H9 (cell line): ENCODE data around the gene NPLOC4. TPM values are rescaled to one million over a fixed set of nuclear protein-coding genes. Genes with fewer than 3 reads are reported as not detected.

Source experiments
- DNase-seq: peaks from one replicate; pipeline ENCODE4 v3.0.0-alpha.2; 2017
- H2AFZ ChIP-seq: one replicate; pipeline ENCODE4 v1.6.1; 2013; ENCODE audit warnings: mild to moderate bottlenecking, low read length, control low read depth, moderate library complexity
- H2AK5ac ChIP-seq: 2 replicates; pipeline ENCODE4 v1.6.1; 2013; ENCODE audit warnings: low read length, control low read depth, mixed read lengths; ENCODE audit not compliant: insufficient read length
- H2BK120ac ChIP-seq: one replicate; pipeline ENCODE4 v1.6.1; 2013; ENCODE audit warnings: low read depth, mild to moderate bottlenecking, low read length, control low read depth, inconsistent platforms; ENCODE audit not compliant: poor library complexity, severe bottlenecking
- H2BK12ac ChIP-seq: 2 replicates; pipeline ENCODE4 v1.6.1; 2013; ENCODE audit warnings: low read length, control low read depth, mixed read lengths, low read depth; ENCODE audit not compliant: insufficient read length
- H2BK15ac ChIP-seq: 2 replicates; pipeline ENCODE4 v1.6.1; 2013; ENCODE audit warnings: low read depth, low read length, control low read depth
- H2BK20ac ChIP-seq: one replicate; pipeline ENCODE4 v1.6.1; 2013; ENCODE audit warnings: low read depth, mild to moderate bottlenecking, low read length, control low read depth, inconsistent platforms; ENCODE audit not compliant: poor library complexity, severe bottlenecking
- H2BK5ac ChIP-seq: 2 replicates; pipeline ENCODE4 v1.6.1; 2013; ENCODE audit warnings: low read length, control low read depth, mixed read lengths; ENCODE audit not compliant: insufficient read length
- H3K14ac ChIP-seq: 2 replicates; pipeline ENCODE4 v1.6.1; 2013; ENCODE audit warnings: low read length, control low read depth; ENCODE audit not compliant: insufficient read depth
- H3K18ac ChIP-seq: 2 replicates; pipeline ENCODE4 v1.6.1; 2013; ENCODE audit warnings: low read depth, mild to moderate bottlenecking, mixed read lengths, low read length, control low read depth; ENCODE audit not compliant: insufficient read length
- H3K23ac ChIP-seq: 2 replicates; pipeline ENCODE4 v1.6.1; 2013; ENCODE audit warnings: low read length, control low read depth, mixed read lengths, low read depth; ENCODE audit not compliant: insufficient read length
- H3K23me2 ChIP-seq: 2 replicates; pipeline ENCODE4 v1.6.1; 2013; ENCODE audit warnings: low read depth, mild to moderate bottlenecking, mixed read lengths, low read length, control low read depth; ENCODE audit not compliant: insufficient read length, poor library complexity, severe bottlenecking
- H3K27ac ChIP-seq: 2 replicates; pipeline ENCODE4 v1.5.1; 2013; ENCODE audit warnings: low read length, control low read depth, mixed read lengths, low read depth; ENCODE audit not compliant: insufficient read length
- H3K27me3 ChIP-seq: 2 replicates; pipeline ENCODE4 v1.6.1; 2013; ENCODE audit warnings: low read length, control low read depth, inconsistent platforms; ENCODE audit not compliant: insufficient read depth
- H3K4ac ChIP-seq: 2 replicates; pipeline ENCODE4 v1.6.1; 2013; ENCODE audit warnings: low read depth, mild to moderate bottlenecking, control low read depth, inconsistent platforms, low read length, moderate library complexity
- H3K4me1 ChIP-seq: 2 replicates; pipeline ENCODE4 v1.6.1; 2013; ENCODE audit warnings: low read length, control low read depth, inconsistent platforms; ENCODE audit not compliant: insufficient read depth
- H3K4me2 ChIP-seq: 2 replicates; pipeline ENCODE4 v1.6.1; 2013; ENCODE audit warnings: low read length, control low read depth, mixed read lengths; ENCODE audit not compliant: insufficient read length, insufficient read depth
- H3K56ac ChIP-seq: 2 replicates; pipeline ENCODE4 v1.6.1; 2013; ENCODE audit warnings: low read depth, mild to moderate bottlenecking, mixed read lengths, low read length, control low read depth; ENCODE audit not compliant: insufficient read length
- H3K79me1 ChIP-seq: 2 replicates; pipeline ENCODE4 v1.6.1; 2013; ENCODE audit warnings: low read depth, mild to moderate bottlenecking, moderate library complexity, low read length, control low read depth, inconsistent platforms; ENCODE audit not compliant: insufficient read depth, poor library complexity, severe bottlenecking
- H3K79me2 ChIP-seq: 2 replicates; pipeline ENCODE4 v1.6.1; 2013; ENCODE audit warnings: low read length, control low read depth, inconsistent platforms; ENCODE audit not compliant: insufficient read depth
- H3K9ac ChIP-seq: 2 replicates; pipeline ENCODE4 v1.6.1; 2013; ENCODE audit warnings: low read length, control low read depth, mixed read lengths; ENCODE audit not compliant: insufficient read length; ENCODE audit errors: extremely low read depth
- H3K9me3 ChIP-seq: one replicate; pipeline ENCODE4 v1.6.1; 2013; ENCODE audit warnings: low read depth, low read length, inconsistent platforms; ENCODE audit not compliant: control insufficient read depth
- H3T11ph ChIP-seq: one replicate; pipeline ENCODE4 v1.6.1; 2013; ENCODE audit warnings: mild to moderate bottlenecking, low read length, control low read depth, inconsistent platforms
- H4K20me1 ChIP-seq: one replicate; pipeline ENCODE4 v1.6.1; 2013; ENCODE audit not compliant: control insufficient read depth, insufficient read length, insufficient read depth
- H4K5ac ChIP-seq: 2 replicates; pipeline ENCODE4 v1.6.1; 2013; ENCODE audit warnings: low read depth, mild to moderate bottlenecking, mixed read lengths, low read length, control low read depth; ENCODE audit not compliant: insufficient read length
- H4K8ac ChIP-seq: replicated peaks from 2 replicates; pipeline ENCODE4 v1.6.1; 2013; ENCODE audit warnings: low read length, control low read depth, mixed read lengths, low read depth; ENCODE audit not compliant: insufficient read length
- H4K91ac ChIP-seq: 2 replicates; pipeline ENCODE4 v1.6.1; 2013; ENCODE audit warnings: low read depth, mild to moderate bottlenecking, moderate library complexity, mixed read lengths, low read length, control low read depth; ENCODE audit not compliant: insufficient read length
- H3K27ac Mint-ChIP-seq, 3 experiments: 2 replicates in 2 of 3; 3 replicates in 1 of 3; pipeline ENCODE4 v1.8.0; 2020 to 2021; ENCODE audit warnings: mixed read lengths in 3 of 3, mild to moderate bottlenecking in 1 of 3, moderate library complexity in 1 of 3
- H3K27me3 Mint-ChIP-seq: 2 replicates; pipeline ENCODE4 v1.8.0; 2021; ENCODE audit warnings: low read depth, mild to moderate bottlenecking, moderate library complexity, mixed read lengths
- H3K36me3 Mint-ChIP-seq, 3 experiments: 2 replicates in 2 of 3; 3 replicates in 1 of 3; pipeline ENCODE4 v1.8.0; 2020 to 2021; ENCODE audit warnings: low read depth in 3 of 3, mixed read lengths in 3 of 3; ENCODE audit not compliant: insufficient read depth in 1 of 3
- H3K4me1 Mint-ChIP-seq, 2 experiments: 2 replicates each; pipeline ENCODE4 v1.8.0; 2020; ENCODE audit warnings: mixed read lengths in 2 of 2
- H3K4me3 Mint-ChIP-seq, 2 experiments: 2 replicates in 1 of 2; 3 replicates in 1 of 2; pipeline ENCODE4 v1.8.0; 2020 to 2021; ENCODE audit warnings: mild to moderate bottlenecking in 2 of 2, mixed read lengths in 2 of 2, moderate library complexity in 1 of 2
- H3K9me3 Mint-ChIP-seq, 2 experiments: 2 replicates in 1 of 2; 3 replicates in 1 of 2; pipeline ENCODE4 v1.8.0; 2020; ENCODE audit warnings: mild to moderate bottlenecking in 2 of 2, mixed read lengths in 2 of 2, moderate library complexity in 1 of 2
- CTCF ChIP-seq: fragments of 200-600 bp; sonication (generic); conservative IDR thresholded peaks from 3 replicates; pipeline ENCODE4 v1.8.0; 2021; ENCODE audit warnings: antibody characterized with exemption, mild to moderate bottlenecking
- WGBS: extraction: QIAGEN DNeasy Blood & Tissue Kit; methylation state at CpG from one replicate; pipeline ENCODE4 v1.1.7; 2013; ENCODE audit warnings: missing lambda C conversion rate, low lambda C conversion rate, mixed read lengths; ENCODE audit not compliant: insufficient read length; ENCODE audit errors: extremely low coverage; 5-methylcytosine and 5-hydroxymethylcytosine counted together
- total RNA-seq: library from RNA; stranded (reverse); gene quantifications from 2 replicates; pipeline ENCODE4 v1.2.1, GENCODE V29; 2021

Gene NPLOC4
- total RNA-seq, 1 experiment from 2014 or later = 103 TPM

- peaks cover 54% of the 10 kb centered on the region for H3K27me3 Mint-ChIP-seq
- no peak for DNase-seq
Measured at GRCh38 chr17:81520021-81520901, 116.7 kb downstream of the NPLOC4 start.

More at GRCh38 chr17:81520021-81520901, 116.7 kb downstream of the NPLOC4 start:
- H2BK5ac ChIP-seq = no peak overlapping the region
- H4K20me1 ChIP-seq = no peaks in the 10 kb centered on the region
- H3K9ac ChIP-seq = no peak overlapping the region
- no peak overlapping the region for H3K23ac ChIP-seq
- no peak overlapping the region for H2AFZ ChIP-seq
- no peaks in the 10 kb centered on the region for H3K9me3 ChIP-seq
- no peak overlapping the region for H3K4ac ChIP-seq
- H4K91ac ChIP-seq = no peak overlapping the region
- WGBS = no CpG with 5 or more reads among the region's 14 CpGs
- H2BK15ac ChIP-seq = no peak overlapping the region
- H4K5ac ChIP-seq = no peak overlapping the region
- no peaks in the 10 kb centered on the region; the same call in 1 of the 2 replicates for H3K27me3 ChIP-seq
- no peak overlapping the region for H3K18ac ChIP-seq
- Mint-ChIP-seq H3K9me3 (no peaks in the 10 kb centered on the region), H3K36me3 (peaks cover 0 to 5% (median 0%) of the 10 kb centered on the region in 3 experiments; a peak in 1 of 7 replicates), H3K4me3 (peak overlapping the region; percentile 22 to 70; a peak in 3 of 5 replicates), H3K4me1 (peaks cover 20 to 30% of the 10 kb centered on the region in 2 experiments), H3K27ac (no peak overlapping the region)
- no peak for TF ChIP-seq CTCF
- peaks cover 17% of the 10 kb centered on the region for H3K23me2 ChIP-seq
- no peak overlapping the region for H2BK120ac ChIP-seq
- H3T11ph ChIP-seq = no peak overlapping the region
- no peak overlapping the region for H3K56ac ChIP-seq
- peaks cover 4% of the 10 kb centered on the region; the same call in 1 of the 2 replicates for H3K4me1 ChIP-seq
- H2BK12ac ChIP-seq = no peak overlapping the region
- H3K79me2 ChIP-seq = peaks cover 7% of the 10 kb centered on the region; the same call in 1 of the 2 replicates
- H2BK20ac ChIP-seq = no peak overlapping the region
- no peak overlapping the region for H2AK5ac ChIP-seq
- H3K27ac ChIP-seq = no peak overlapping the region
- H3K4me2 ChIP-seq = peak overlapping the region; percentile 35
- H3K79me1 ChIP-seq = peaks cover 2% of the 10 kb centered on the region
- H4K8ac ChIP-seq = no peak overlapping the region
- no peak overlapping the region; the same call in 1 of the 2 replicates for H3K14ac ChIP-seq
